22Rv1 (cell line): ENCODE measurements around the gene CA11.
"Not testable (repeated sequence)": the region's sequence is repeated elsewhere in the genome, so short reads cannot be mapped to it uniquely, and the experiment has no call there.

ENCODE experiments used
- H3K27ac ChIP-seq: fragments of 450-650 bp; 2 replicates; pipeline ENCODE4 v1.5.1; 2017
- ZFX ChIP-seq: fragments of 450-650 bp; IDR thresholded peaks from 2 replicates; pipeline ENCODE4 v1.6.1; 2017; ENCODE audit warnings: antibody characterized with exemption, borderline replicate concordance
- TF ChIP-seq, protein P1 (sequence below): fragments of 450-650 bp; IDR thresholded peaks from 2 replicates; pipeline ENCODE4 v1.5.1; 2017; ENCODE audit warnings: mild to moderate bottlenecking

CA11 gene

DNA sequence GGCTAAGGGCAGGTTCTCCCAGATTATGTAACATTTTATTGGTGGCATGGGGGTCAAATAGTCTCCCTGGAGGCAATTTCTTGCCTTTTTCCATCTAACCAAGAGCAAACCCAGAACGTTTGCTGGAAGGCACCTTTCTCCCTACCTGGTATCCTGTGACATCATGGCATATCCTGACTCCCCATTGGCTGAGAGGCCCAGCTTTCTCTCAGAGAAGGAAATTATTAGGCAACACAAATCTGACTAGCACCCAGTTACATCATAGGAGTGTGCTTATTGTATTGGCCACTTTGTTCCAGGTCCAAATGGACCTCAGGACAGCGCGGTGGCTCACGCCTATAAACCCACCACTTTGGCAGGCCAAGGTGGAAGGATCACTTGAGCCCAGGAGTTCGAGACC, 13.8 kb upstream of the CA11 start:
- H3K27ac ChIP-seq: no peak overlapping the region
- TF ChIP-seq, protein P1, sequence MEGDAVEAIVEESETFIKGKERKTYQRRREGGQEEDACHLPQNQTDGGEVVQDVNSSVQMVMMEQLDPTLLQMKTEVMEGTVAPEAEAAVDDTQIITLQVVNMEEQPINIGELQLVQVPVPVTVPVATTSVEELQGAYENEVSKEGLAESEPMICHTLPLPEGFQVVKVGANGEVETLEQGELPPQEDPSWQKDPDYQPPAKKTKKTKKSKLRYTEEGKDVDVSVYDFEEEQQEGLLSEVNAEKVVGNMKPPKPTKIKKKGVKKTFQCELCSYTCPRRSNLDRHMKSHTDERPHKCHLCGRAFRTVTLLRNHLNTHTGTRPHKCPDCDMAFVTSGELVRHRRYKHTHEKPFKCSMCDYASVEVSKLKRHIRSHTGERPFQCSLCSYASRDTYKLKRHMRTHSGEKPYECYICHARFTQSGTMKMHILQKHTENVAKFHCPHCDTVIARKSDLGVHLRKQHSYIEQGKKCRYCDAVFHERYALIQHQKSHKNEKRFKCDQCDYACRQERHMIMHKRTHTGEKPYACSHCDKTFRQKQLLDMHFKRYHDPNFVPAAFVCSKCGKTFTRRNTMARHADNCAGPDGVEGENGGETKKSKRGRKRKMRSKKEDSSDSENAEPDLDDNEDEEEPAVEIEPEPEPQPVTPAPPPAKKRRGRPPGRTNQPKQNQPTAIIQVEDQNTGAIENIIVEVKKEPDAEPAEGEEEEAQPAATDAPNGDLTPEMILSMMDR: no peak
- no peak for TF ChIP-seq ZFX

- no peak overlapping the region for H3K27ac ChIP-seq
- TF ChIP-seq ZFX: no peak
- TF ChIP-seq, protein P1: no peak
Measured at GRCh38 chr19:48658483-48658882, 12.5 kb upstream of the CA11 start.

GRCh38 chr19:48657828-48658227, 11.8 kb upstream of the CA11 start:
- H3K27ac ChIP-seq: not testable (repeated sequence)

- H3K27ac ChIP-seq: no peak overlapping the region
- TF ChIP-seq ZFX: no peak
- TF ChIP-seq, protein P1: no peak
Measured at GRCh38 chr19:48656840-48657474, 11.0 kb upstream of the CA11 start.

DNA sequence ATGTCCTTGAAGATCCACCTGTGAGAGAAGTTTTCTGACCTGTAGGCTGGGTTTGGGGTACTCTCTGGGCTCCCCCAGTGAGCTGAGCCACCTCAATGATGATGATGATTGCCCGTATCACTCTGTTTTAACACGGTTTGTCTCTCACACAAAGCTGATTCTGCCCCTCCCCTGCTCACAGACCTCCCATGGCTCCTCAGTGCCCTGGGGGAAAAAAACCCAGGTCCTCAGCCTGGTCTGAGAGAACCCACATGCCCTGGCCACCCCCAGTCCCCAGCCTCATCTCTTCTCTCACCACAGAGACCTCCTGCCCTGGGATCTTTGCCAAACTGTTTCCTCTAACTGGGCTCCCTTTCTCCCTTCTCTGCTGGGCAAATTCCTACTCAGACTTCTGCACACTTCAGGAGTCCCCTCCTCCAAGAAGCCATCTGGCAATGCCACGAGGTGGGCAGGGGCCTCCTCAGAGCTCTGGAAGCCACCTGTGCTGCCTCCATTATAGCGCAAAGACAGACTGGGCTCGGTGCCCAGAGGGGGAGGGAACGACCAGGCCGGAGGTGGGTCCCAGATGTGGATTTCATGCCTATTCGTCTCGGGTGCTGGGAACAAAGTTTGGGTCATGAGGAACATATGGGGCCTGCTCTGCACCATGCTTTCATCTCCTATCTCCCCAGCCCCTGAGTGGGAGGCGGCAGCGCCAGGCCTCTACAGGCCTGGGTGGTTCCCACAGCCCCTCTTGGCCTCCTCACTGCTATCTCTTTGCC, 8.5 kb upstream of the CA11 start:
- H3K27ac ChIP-seq: no peak overlapping the region
- TF ChIP-seq, protein P1: no peak

GRCh38 chr19:48651683-48652048, 5.7 kb upstream of the CA11 start:
- no peak overlapping the region for H3K27ac ChIP-seq
- TF ChIP-seq, protein P1: no peak
- no peak for TF ChIP-seq ZFX

GRCh38 chr19:48650974-48651682, 5.1 kb upstream of the CA11 start:
- H3K27ac ChIP-seq: no peak overlapping the region
- TF ChIP-seq, protein P1: no peak
- TF ChIP-seq ZFX: no peak
